ENCODE measurements around the gene SPSB4.

SPSB4 gene

GRCh38 chr3:141095546-141095937 is 44.4 kb downstream of the SPSB4 start:
- H3K56ac ChIP-seq (ENCODE audit: low read length), result no peak overlapping the region
- H3K4ac ChIP-seq (ENCODE audit: low read depth, low read length), result no peak overlapping the region
- H3K9ac ChIP-seq (ENCODE audit: low read length), result no peak overlapping the region
- no peak overlapping the region for H3K27ac ChIP-seq (ENCODE audit: low read depth, low read length)
- H2AK5ac ChIP-seq (ENCODE audit: low read length), result no peak overlapping the region
- H3K36me3 ChIP-seq (ENCODE audit: control insufficient read depth, insufficient read depth, low read length), result no peaks in the 10 kb centered on the region
- H3K18ac ChIP-seq (ENCODE audit: low read length), result no peak overlapping the region
- H3K4me1 ChIP-seq (ENCODE audit: control insufficient read depth, low read depth, low read length), result no peaks in the 10 kb centered on the region
- WGBS (ENCODE audit: extremely low coverage, insufficient coverage, low lambda C conversion rate), result no CpG with 5 or more reads among the region's 1 CpG
- peaks cover 3% of the 10 kb centered on the region for H3K79me1 ChIP-seq (ENCODE audit: low read length)
- no peak overlapping the region for H2BK120ac ChIP-seq (ENCODE audit: low read depth, low read length)
- no peak overlapping the region for H4K8ac ChIP-seq (ENCODE audit: low read depth, low read length)
- no peak overlapping the region for H4K5ac ChIP-seq (ENCODE audit: low read length)
- no peak overlapping the region for H2BK5ac ChIP-seq (ENCODE audit: low read length)
- no peaks in the 10 kb centered on the region for H3K79me2 ChIP-seq (ENCODE audit: control insufficient read depth, insufficient read depth, low read length)
- H2BK15ac ChIP-seq (replicated peaks; ENCODE audit: low read depth), result no peak overlapping the region
- H3K23ac ChIP-seq (ENCODE audit: low read length), result no peak overlapping the region
- no peaks in the 10 kb centered on the region for H3K27me3 ChIP-seq (ENCODE audit: insufficient read depth, low read length, poor library complexity)
- H3K4me2 ChIP-seq (ENCODE audit: low read length), result no peak overlapping the region
- DNase-seq, result no peak
- H3K4me3 ChIP-seq (ENCODE audit: low read length), result no peak overlapping the region

- Histone ChIP-seq H4K8ac (ENCODE audit: low read depth, low read length) (no peak overlapping the region), H2AK5ac (ENCODE audit: low read length) (no peak overlapping the region), H2BK5ac (ENCODE audit: low read length) (no peak overlapping the region), H3K27ac (ENCODE audit: low read depth, low read length) (no peak overlapping the region), H3K79me2 (ENCODE audit: control insufficient read depth, insufficient read depth, low read length) (no peaks in the 10 kb centered on the region), H3K18ac (ENCODE audit: low read length) (no peak overlapping the region), H4K5ac (ENCODE audit: low read length) (no peak overlapping the region), H3K4me3 (ENCODE audit: low read length) (no peak overlapping the region), H3K4ac (ENCODE audit: low read depth, low read length) (no peak overlapping the region), H3K23ac (ENCODE audit: low read length) (no peak overlapping the region), H3K56ac (ENCODE audit: low read length) (no peak overlapping the region), H3K79me1 (ENCODE audit: low read length) (peaks cover 3% of the 10 kb centered on the region), H3K27me3 (ENCODE audit: insufficient read depth, low read length, poor library complexity) (no peaks in the 10 kb centered on the region), H3K36me3 (ENCODE audit: control insufficient read depth, insufficient read depth, low read length) (no peaks in the 10 kb centered on the region), H2BK120ac (ENCODE audit: low read depth, low read length) (no peak overlapping the region), H2BK15ac (replicated peaks; ENCODE audit: low read depth) (no peak overlapping the region), H3K9ac (ENCODE audit: low read length) (no peak overlapping the region), H3K4me1 (ENCODE audit: control insufficient read depth, low read depth, low read length) (no peaks in the 10 kb centered on the region), H3K4me2 (ENCODE audit: low read length) (no peak overlapping the region)
- WGBS (ENCODE audit: extremely low coverage, insufficient coverage, low lambda C conversion rate), result no CpG with 5 or more reads among the region's 1 CpG
- no peak for DNase-seq
Measured at GRCh38 chr3:141096164-141096563, 45.0 kb downstream of the SPSB4 start.

GRCh38 chr3:141096981-141097380 is 45.8 kb downstream of the SPSB4 start:
- Histone ChIP-seq H3K23ac (ENCODE audit: low read length) (no peak overlapping the region), H3K4me3 (ENCODE audit: low read length) (no peak overlapping the region), H3K79me1 (ENCODE audit: low read length) (no peaks in the 10 kb centered on the region), H3K36me3 (ENCODE audit: control insufficient read depth, insufficient read depth, low read length) (no peaks in the 10 kb centered on the region), H3K4ac (ENCODE audit: low read depth, low read length) (no peak overlapping the region), H2BK120ac (ENCODE audit: low read depth, low read length) (no peak overlapping the region), H3K79me2 (ENCODE audit: control insufficient read depth, insufficient read depth, low read length) (no peaks in the 10 kb centered on the region), H4K8ac (ENCODE audit: low read depth, low read length) (no peak overlapping the region), H4K5ac (ENCODE audit: low read length) (no peak overlapping the region), H3K4me1 (ENCODE audit: control insufficient read depth, low read depth, low read length) (no peaks in the 10 kb centered on the region), H3K27ac (ENCODE audit: low read depth, low read length) (no peak overlapping the region), H3K18ac (ENCODE audit: low read length) (no peak overlapping the region), H3K4me2 (ENCODE audit: low read length) (no peak overlapping the region), H2BK15ac (replicated peaks; ENCODE audit: low read depth) (no peak overlapping the region), H3K9ac (ENCODE audit: low read length) (no peak overlapping the region), H2BK5ac (ENCODE audit: low read length) (no peak overlapping the region), H2AK5ac (ENCODE audit: low read length) (no peak overlapping the region), H3K27me3 (ENCODE audit: insufficient read depth, low read length, poor library complexity) (no peaks in the 10 kb centered on the region), H3K56ac (ENCODE audit: low read length) (no peak overlapping the region)
- DNase-seq, result no peak
- no CpG with 5 or more reads among the region's 3 CpGs for WGBS (ENCODE audit: extremely low coverage, insufficient coverage, low lambda C conversion rate)

- Histone ChIP-seq H3K9ac (ENCODE audit: low read length) (no peak overlapping the region), H2BK5ac (ENCODE audit: low read length) (no peak overlapping the region), H4K5ac (ENCODE audit: low read length) (no peak overlapping the region), H3K27ac (ENCODE audit: low read depth, low read length) (no peak overlapping the region), H3K56ac (ENCODE audit: low read length) (no peak overlapping the region), H3K79me2 (ENCODE audit: control insufficient read depth, insufficient read depth, low read length) (no peaks in the 10 kb centered on the region), H3K4ac (ENCODE audit: low read depth, low read length) (no peak overlapping the region), H2AK5ac (ENCODE audit: low read length) (no peak overlapping the region), H2BK120ac (ENCODE audit: low read depth, low read length) (no peak overlapping the region), H3K23ac (ENCODE audit: low read length) (no peak overlapping the region), H3K4me1 (ENCODE audit: control insufficient read depth, low read depth, low read length) (peaks cover 9% of the 10 kb centered on the region), H3K18ac (ENCODE audit: low read length) (no peak overlapping the region), H3K79me1 (ENCODE audit: low read length) (no peaks in the 10 kb centered on the region), H3K4me2 (ENCODE audit: low read length) (no peak overlapping the region), H3K36me3 (ENCODE audit: control insufficient read depth, insufficient read depth, low read length) (no peaks in the 10 kb centered on the region), H3K27me3 (ENCODE audit: insufficient read depth, low read length, poor library complexity) (no peaks in the 10 kb centered on the region), H3K4me3 (ENCODE audit: low read length) (no peak overlapping the region), H4K8ac (ENCODE audit: low read depth, low read length) (no peak overlapping the region), H2BK15ac (replicated peaks; ENCODE audit: low read depth) (no peak overlapping the region)
- no peak for DNase-seq
- WGBS (ENCODE audit: extremely low coverage, insufficient coverage, low lambda C conversion rate), result no CpG with 5 or more reads among the region's 3 CpGs
Measured at GRCh38 chr3:141100112-141100511, 49.0 kb downstream of the SPSB4 start.

- no CpG with 5 or more reads among the region's 8 CpGs for WGBS (ENCODE audit: extremely low coverage, insufficient coverage, low lambda C conversion rate)
- Histone ChIP-seq H3K27ac (ENCODE audit: low read depth, low read length) (no peak overlapping the region), H3K9ac (ENCODE audit: low read length) (no peak overlapping the region), H3K79me1 (ENCODE audit: low read length) (no peaks in the 10 kb centered on the region), H3K4me2 (ENCODE audit: low read length) (no peak overlapping the region), H3K18ac (ENCODE audit: low read length) (no peak overlapping the region), H4K8ac (ENCODE audit: low read depth, low read length) (no peak overlapping the region), H3K56ac (ENCODE audit: low read length) (no peak overlapping the region), H3K27me3 (ENCODE audit: insufficient read depth, low read length, poor library complexity) (no peaks in the 10 kb centered on the region), H2BK120ac (ENCODE audit: low read depth, low read length) (no peak overlapping the region), H4K5ac (ENCODE audit: low read length) (no peak overlapping the region), H3K4ac (ENCODE audit: low read depth, low read length) (no peak overlapping the region), H2BK15ac (replicated peaks; ENCODE audit: low read depth) (no peak overlapping the region), H3K4me3 (ENCODE audit: low read length) (no peak overlapping the region), H2BK5ac (ENCODE audit: low read length) (no peak overlapping the region), H2AK5ac (ENCODE audit: low read length) (no peak overlapping the region), H3K4me1 (ENCODE audit: control insufficient read depth, low read depth, low read length) (peaks cover 9% of the 10 kb centered on the region), H3K23ac (ENCODE audit: low read length) (no peak overlapping the region), H3K79me2 (ENCODE audit: control insufficient read depth, insufficient read depth, low read length) (no peaks in the 10 kb centered on the region), H3K36me3 (ENCODE audit: control insufficient read depth, insufficient read depth, low read length) (no peaks in the 10 kb centered on the region)
- DNase-seq, result no peak
Measured at GRCh38 chr3:141100531-141101320, 49.6 kb downstream of the SPSB4 start.

- no peaks in the 10 kb centered on the region for H3K36me3 ChIP-seq (ENCODE audit: control insufficient read depth, insufficient read depth, low read length)
- DNase-seq, result no peak
- H3K56ac ChIP-seq (ENCODE audit: low read length), result no peak overlapping the region
- H3K79me1 ChIP-seq (ENCODE audit: low read length), result no peaks in the 10 kb centered on the region
- H3K27ac ChIP-seq (ENCODE audit: low read depth, low read length), result no peak overlapping the region
- H3K27me3 ChIP-seq (ENCODE audit: insufficient read depth, low read length, poor library complexity), result no peaks in the 10 kb centered on the region
- peaks cover 9% of the 10 kb centered on the region for H3K4me1 ChIP-seq (ENCODE audit: control insufficient read depth, low read depth, low read length)
- no peak overlapping the region for H3K23ac ChIP-seq (ENCODE audit: low read length)
- no peak overlapping the region for H2BK120ac ChIP-seq (ENCODE audit: low read depth, low read length)
- H4K8ac ChIP-seq (ENCODE audit: low read depth, low read length), result no peak overlapping the region
- H2AK5ac ChIP-seq (ENCODE audit: low read length), result no peak overlapping the region
- H3K4me3 ChIP-seq (ENCODE audit: low read length), result no peak overlapping the region
- H3K4me2 ChIP-seq (ENCODE audit: low read length), result no peak overlapping the region
- H3K79me2 ChIP-seq (ENCODE audit: control insufficient read depth, insufficient read depth, low read length), result no peaks in the 10 kb centered on the region
- H3K4ac ChIP-seq (ENCODE audit: low read depth, low read length), result no peak overlapping the region
- no peak overlapping the region for H3K9ac ChIP-seq (ENCODE audit: low read length)
- H3K18ac ChIP-seq (ENCODE audit: low read length), result no peak overlapping the region
- no peak overlapping the region for H2BK5ac ChIP-seq (ENCODE audit: low read length)
- H2BK15ac ChIP-seq (replicated peaks; ENCODE audit: low read depth), result no peak overlapping the region
- no CpG with 5 or more reads among the region's 1 CpG for WGBS (ENCODE audit: extremely low coverage, insufficient coverage, low lambda C conversion rate)
- no peak overlapping the region for H4K5ac ChIP-seq (ENCODE audit: low read length)
Measured at GRCh38 chr3:141102372-141102771, 51.2 kb downstream of the SPSB4 start.
